ENCODE data around the gene RNF212. TPM values are rescaled to one million over a fixed set of nuclear protein-coding genes. Genes with fewer than 3 reads are reported as not detected.
"Not testable (repeated sequence)": the region's sequence is repeated elsewhere in the genome, so short reads cannot be mapped to it uniquely, and the experiment has no call there.

Gene RNF212
- polyA plus RNA-seq, 4 donors = 10.8 to 16.8 (median 13.0) TPM

DNA sequence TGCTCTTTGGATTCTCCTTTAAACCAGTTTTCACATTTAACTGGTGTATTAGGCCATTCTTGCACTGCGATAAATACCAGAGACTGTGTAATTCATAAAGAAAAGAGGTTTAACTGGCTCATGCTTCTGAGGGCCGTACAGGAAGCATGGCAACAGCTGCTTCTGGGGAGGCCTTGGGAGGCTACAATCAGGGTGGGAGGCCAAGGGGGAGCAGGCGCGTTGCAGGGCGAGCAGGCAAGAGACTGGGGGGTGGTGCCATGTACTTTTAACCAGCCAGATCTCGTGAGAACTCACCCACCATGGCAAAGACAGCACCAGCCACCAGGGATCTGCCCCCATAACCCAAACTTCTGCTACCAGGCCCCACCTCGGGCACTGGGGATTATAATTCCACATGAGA lies 38.1 kb downstream of the RNF212 start:
- DNase-seq (ENCODE audit: low read depth in 4 of 4, low spot score in 3 of 4) = no peak

DNA sequence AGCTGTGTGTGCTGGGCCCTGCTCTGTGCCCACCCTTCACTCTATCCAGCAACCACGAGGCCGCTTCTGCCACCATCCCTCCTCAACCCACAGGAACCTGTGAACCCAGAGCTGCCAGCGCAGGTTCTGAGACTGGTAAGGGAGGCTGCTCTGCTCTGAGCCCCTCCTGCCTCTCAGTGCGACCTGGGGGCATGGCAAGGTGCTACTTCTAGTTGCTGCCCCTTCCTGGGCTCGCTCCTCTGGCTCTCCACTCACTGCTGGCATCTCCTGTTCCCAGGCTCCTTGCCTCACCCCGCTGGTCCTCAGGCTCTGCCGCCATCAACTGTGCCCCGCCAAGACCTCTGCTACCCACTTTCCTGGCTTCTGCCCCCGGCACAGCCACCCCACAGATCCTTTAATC lies 39.3 kb downstream of the RNF212 start:
- DNase-seq (ENCODE audit: low read depth in 4 of 4, low spot score in 3 of 4) = no peak

DNA sequence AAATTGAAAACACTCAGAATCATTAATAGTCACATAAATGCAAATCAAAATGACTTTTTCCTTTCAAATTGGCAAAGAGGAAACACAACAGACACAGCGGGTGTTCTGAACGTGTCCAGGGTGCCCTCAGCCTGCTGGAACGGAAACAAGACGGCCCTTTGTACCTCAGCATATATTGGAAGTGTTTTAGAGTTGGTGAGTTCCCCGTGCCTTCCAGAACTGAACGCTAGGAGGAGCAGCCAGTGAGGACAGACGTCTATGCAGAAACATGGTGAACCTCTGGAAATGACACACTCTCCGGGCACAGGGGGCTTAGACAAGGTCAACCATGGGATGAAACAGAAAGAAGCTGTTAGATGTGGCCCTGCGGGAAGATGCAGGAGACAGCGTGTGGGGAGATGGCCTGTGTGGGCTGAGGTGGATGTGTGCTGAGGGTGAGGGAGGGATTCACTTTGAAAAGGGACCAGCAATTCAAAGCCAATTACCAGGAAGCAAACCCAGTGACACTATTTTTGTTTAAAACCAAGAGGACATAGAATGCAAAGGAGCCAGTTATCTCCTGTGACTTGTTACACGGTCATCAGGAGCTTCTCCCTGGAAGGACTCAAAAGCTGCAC lies 40.4 kb downstream of the RNF212 start:
- no peak for DNase-seq (ENCODE audit: low read depth in 4 of 4, low spot score in 3 of 4)

DNA sequence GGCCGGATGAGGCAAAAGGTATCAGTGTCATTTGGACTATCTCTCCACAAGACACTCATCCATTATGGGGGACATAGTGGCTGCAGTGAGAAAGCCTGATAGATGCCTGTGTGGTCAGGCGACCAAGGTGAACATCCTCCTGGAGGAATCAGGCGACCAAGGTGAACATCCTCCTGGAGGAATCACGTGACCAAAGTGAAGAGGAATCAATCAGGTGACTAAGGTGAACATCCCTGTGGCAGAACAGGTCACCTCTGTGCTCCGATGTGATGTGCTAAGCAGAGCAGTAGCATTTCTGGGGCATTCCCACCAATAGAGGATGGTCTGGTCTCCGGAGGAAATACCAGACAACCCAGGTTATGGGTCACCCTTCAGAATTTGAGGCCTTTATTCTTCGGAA lies 44.0 kb downstream of the RNF212 start:
- no peak for DNase-seq (ENCODE audit: low read depth in 4 of 4, low spot score in 3 of 4)

DNA sequence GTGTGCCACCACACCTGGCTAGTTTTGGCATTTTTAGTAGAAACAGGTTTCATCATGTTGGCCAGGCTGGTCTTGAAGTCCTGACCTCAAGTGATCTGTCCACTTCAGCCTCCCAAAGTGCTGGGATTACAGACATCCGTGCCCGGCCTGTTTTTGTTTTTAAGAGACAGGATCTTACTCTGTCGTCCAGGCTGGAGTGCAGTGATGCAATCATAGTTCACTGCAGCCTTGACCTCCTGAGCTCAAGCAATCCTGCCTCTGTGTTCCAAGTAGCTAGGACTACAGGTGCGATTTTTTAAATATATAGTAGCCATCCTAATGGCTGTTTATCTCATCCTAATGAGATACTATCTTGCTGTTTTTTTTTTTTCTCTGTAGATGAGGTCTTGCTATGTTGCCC lies 47.6 kb downstream of the RNF212 start:
- no peak for DNase-seq (ENCODE audit: low read depth in 4 of 4, low spot score in 3 of 4)

DNA sequence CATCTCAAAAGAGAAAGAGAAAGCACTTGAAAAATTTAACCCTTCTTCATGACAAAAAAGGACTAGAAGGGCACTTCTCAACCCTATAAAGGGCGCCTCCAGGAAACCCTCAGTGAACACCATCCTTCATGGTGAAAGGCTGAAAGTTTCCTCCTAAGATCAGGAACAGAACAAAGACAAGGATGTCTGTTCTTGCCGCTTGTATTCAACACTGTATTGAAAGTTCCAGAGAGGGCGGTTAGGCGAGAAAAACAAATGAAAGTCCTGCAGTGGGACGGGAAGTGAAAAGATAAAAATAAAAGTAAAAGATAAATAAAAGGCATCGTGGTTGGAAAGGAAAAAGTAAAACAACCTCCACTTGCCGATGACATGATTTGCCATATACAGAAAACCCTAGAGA lies 50.9 kb downstream of the RNF212 start:
- no peak for DNase-seq (ENCODE audit: low read depth in 4 of 4, low spot score in 3 of 4)

DNA sequence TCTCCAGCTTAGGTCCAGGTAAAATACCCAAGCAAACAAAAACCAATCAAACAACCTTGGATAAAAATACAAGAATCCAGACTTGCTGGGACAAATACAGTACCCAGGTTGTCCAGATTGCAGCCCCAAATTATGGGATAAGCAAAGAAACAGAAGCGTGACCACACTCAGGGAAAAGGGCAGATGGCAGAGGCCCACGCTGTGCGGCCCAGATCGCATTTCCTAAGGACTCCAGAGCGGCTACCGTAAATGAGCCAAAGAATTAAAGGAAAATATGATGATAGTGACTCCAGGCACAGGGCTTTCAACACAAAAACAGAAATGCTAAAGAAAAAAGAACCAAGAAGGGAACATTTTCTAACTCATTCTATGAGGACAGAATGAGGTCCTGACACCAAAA lies 51.6 kb downstream of the RNF212 start:
- no peak for DNase-seq (ENCODE audit: low read depth in 4 of 4, low spot score in 3 of 4)

DNA sequence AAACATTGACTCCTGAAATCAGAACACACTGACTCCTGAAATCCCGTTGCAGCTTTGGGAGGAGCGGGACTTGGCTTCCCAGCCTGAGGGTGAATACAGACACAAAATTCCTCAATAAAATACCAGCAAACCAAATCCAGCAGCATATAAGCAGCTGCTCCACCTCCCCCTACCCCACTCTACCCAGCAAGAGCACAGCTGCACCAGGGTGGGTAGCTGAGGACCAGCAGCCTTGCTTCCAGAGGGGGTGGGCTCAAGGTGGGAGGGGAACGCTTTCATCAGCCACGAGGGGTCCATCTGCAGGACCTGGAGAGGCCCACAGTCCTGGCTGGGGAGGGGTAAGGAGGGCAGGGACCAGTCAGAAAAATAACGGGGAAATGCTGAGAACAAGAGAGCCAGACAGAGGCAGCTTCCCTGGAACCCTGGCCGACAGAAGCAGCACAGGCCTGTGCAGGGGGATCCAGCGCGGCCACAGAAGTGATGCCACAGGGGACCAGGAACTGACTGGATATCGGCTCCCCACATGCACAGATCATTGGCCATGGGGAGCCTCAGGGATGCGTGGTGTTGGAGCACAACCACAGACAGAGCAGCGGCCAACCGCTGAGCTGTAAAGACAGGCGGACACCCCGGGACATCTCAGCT lies 52.2 kb downstream of the RNF212 start:
- no peak for DNase-seq (ENCODE audit: low read depth in 4 of 4, low spot score in 3 of 4)

DNA sequence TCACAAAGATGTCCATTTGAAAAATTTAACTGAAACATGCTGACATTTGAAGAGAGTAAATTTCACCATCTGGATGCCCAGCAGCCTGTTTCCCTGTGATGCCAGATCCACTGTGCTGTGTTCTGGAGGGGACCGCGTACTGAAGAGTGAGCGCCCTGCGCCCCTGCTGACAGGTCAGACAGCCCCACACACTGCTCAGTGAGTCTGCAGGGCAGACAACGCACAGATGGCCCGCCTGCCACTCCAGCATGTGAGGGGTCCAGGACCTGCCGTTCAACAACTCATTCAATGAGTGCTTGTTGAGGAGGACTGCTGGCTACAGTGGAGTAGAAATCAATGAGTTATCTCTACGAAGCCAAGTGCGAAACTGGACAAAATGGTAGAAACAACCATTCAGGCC lies 52.7 kb downstream of the RNF212 start:
- no peak for DNase-seq (ENCODE audit: low read depth in 4 of 4, low spot score in 3 of 4)

DNA sequence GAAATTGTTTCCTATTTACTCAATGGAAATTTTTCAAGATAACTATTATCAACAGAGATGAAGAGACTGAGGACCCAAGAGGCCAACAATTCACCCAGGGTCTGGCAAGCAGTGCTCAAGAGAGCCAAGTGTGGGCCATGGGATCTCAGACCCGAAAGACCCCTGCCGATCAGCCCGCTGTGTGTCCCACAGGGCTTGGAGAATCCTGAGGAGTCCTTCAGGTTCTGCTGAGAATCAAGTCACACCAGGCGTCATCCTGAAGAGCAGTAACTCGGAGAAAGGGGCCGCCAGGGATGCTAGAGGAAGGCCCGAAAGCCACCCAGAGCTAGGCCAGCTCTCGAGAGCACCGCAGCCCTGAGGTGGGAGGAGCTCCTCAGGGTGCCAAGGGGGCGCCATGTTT lies 53.2 kb downstream of the RNF212 start:
- no peak for DNase-seq (ENCODE audit: low read depth in 4 of 4, low spot score in 3 of 4)

DNA sequence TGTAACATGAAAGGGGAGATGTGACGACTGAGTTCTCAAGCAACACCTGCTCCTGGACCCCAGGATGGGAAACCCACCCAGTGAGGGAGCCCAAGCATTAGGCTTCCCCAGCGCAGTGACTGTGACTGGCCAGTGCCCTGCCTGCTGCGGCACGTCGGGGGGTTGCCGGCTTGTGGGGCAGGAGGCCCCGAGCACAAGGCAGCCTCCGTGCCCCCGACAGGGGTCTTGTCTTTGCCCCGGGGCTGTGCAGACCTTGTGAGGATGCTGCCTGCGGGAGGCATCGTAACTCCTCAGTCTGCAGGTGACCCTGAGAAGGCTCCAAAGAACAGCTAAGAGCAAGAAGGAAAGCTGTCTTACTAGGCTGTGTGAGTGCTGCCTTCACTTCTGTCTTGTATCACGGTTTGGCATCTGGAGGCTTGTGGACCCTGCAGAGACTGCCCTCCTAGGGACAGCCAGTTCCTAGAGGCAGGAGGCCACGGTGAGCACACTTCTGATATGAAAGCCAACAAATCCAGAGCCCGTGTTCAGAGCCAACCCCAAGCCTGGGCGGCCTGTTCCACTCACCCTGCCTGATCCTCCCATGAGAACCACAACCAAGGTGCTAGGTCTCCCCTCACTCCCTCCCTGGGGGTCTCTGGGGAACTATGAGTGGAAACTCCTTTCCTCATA lies 54.2 kb downstream of the RNF212 start:
- DNase-seq (ENCODE audit: low read depth in 4 of 4, low spot score in 3 of 4) = no peak

DNA sequence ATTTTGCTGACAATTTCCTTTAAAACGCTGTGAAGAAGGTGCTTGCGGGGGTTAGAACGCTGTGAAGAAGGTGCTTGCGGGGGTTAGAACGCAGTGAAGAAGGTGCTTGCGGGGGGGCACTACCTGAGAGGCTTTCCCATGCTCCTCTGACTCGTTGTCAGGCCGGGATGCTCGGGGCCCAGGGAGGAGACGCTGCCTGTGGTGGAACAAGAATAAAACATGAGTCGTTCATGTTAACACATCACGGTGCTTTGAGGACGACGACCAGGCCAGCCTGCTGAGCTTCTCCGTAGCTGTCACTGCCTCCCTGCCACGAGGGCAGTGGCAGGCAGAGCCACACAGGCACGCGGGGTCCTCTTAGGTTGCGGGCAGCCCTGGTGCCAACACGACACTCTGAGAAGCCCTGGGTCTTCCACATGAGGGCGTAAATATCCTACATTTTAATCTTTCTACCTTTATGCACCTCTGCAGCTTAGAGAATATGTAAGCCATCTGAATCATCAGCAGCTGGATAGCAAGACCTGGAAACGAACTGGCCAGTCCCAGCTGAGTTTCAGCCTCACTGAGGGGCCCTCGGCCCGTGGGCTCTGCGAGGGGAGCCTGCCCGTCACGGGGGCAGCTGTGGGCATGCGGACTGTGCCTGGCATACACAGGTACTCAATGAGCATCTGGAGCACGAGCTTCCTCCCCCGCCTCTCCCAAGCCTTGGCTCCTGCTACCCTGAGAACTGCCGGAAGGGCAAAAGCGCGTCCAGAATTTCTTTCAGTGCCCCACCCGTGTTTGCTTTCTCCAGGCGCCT lies 55.0 kb downstream of the RNF212 start:
- DNase-seq (ENCODE audit: low read depth in 4 of 4, low spot score in 3 of 4) = no peak

DNA sequence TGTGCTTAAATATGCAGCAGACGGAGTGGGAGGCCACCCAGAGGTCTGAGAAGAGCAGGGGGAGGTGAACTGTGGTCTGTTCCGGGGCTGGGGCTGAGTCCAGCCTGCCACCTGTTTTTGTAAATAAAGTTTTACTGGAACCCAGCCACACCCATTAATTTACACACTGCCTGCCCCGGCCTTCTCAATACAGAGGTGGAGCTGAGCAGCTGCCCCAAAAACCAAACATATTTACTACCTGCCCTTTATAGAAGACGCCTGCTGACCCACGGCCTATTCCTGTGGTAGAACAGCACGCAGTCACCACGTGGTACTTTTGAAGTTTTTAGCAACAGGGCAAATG lies 56.0 kb downstream of the RNF212 start:
- no peak for DNase-seq (ENCODE audit: low read depth in 4 of 4, low spot score in 3 of 4)

DNA sequence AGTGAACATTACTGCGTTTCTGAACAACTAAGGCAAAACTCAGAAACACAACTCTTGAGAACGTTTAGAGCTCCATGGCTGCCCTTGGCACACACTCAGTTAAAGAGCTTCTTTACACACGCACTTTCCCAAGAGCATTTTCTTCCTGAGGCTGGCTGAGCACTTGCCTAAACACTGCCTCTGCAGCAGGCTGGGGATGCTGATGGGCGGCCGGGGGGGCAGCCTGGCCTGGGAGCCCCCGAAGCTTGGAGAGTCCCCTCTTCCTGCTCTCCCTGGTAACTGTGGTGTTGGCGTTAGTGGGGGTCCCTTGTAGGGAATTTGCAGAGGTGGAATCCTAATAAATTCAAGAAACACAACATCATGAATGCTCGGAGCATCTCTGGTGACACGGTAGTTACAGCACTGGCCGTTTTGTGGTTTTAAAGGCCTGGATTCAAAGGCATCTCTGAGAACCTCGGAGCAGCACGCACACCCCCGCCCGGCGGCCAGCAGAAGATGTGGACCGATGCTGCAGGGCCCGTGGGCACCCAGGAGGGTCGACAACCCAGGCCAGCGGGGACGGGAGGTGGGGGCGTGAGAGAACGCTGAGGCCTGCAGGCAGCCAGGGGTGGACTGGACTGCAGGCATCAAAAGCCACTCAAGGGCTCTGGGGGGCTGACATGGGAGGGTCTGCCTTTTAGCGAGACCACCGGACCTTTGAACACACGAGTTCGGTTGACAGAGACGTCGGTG lies 56.5 kb downstream of the RNF212 start:
- no peak for DNase-seq (ENCODE audit: low read depth in 4 of 4, low spot score in 3 of 4)

DNA sequence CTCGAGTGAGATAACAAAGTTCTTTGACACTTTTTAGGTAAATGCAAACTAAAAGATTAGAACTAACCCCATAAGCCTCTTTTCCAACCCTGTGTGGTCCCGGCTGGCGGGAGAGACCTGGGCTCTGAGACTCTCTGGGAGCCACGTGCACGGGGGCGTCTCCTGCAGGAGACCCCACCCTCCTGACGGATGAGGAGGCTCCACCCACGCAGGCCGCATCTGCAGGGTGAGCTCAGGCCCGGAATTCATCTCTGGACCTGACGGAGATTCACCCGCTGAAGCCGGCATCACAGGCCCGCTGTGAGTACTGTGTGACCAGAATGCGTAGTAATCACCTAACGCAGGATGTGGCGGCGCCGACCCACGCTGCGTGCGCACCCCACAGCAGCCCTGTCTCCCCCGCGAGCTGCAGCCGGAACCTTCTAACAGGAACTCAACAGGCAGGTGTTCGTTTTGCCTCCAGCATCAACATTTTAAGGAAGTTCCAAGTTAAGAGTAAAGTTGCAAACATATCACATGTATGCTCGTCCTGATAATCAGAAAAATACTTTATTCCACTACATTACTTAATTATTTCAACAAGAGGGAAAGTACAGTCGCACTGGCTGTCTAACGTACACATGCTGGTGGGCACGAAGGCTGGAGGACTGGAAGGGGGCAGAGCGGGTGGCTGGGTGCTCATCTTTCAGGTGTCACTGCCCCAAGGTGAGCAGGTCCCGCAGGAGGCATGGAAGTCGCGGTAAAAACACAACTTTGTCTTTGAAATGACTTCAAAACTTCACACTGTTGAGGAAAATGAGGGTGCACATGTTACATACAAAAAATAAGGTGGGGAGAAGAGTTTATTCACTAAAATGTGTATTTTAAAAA lies 57.4 kb downstream of the RNF212 start:
- DNase-seq (ENCODE audit: low read depth in 4 of 4, low spot score in 3 of 4) = no peak

DNA sequence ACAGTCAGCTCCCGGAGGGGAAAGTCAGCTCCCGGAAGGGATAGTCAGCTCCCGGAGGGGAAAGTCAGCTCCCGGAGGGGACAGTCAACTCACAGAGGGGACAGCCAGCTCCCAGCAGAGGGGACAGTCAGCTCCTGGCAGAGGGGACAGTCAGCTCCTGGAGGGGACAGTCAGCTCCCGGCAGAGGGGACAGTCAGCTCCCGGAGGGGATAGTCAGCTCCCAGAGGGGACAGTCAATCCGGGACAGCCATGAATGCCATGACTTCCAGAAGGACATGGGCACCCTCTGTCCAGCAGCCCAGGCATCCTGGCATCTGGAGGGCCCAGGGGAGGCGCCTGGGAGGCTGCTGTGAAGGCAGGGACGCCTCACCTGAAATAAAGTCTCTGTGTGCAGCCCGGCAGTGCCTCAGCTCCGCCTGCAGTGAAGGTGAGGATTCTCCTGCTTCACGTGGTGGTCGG lies 58.1 kb downstream of the RNF212 start:
- DNase-seq (ENCODE audit: low read depth in 4 of 4, low spot score in 3 of 4) = not testable (repeated sequence)

DNA sequence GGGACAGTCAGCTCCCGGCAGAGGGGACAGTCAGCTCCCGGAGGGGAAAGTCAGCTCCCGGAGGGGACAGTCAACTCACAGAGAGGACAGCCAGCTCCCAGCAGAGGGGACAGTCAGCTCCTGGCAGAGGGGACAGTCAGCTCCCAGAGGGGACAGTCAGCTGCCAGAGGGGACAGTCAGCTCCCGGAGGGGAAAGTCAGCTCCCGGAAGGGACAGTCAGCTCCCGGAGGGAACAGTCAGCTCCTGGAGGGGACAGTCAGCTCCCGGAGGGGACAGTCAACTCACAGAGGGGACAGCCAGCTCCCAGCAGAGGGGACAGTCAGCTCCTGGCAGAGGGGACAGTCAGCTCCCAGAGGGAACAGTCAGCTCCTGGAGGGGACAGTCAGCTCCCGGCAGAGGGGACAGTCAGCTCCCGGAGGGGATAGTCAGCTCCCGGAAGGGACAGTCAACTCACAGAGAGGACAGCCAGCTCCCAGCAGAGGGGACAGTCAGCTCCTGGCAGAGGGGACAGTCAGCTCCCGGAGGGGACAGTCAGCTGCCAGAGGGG lies 58.6 kb downstream of the RNF212 start:
- not testable (repeated sequence) for DNase-seq (ENCODE audit: low read depth in 4 of 4, low spot score in 3 of 4)

DNA sequence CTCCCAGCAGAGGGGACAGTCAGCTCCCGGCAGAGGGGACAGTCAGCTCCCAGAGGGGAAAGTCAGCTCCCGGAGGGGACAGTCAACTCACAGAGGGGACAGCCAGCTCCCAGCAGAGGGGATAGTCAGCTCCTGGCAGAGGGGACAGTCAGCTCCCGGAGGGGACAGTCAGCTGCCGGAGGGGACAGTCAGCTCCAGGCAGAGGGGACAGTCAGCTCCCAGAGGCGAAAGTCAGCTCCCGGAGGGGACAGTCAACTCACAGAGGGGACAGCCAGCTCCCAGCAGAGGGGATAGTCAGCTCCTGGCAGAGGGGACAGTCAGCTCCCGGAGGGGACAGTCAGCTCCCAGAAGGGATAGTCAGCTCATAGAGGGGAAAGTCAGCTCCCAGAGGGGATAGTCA lies 59.5 kb downstream of the RNF212 start:
- not testable (repeated sequence) for DNase-seq (ENCODE audit: low read depth in 4 of 4, low spot score in 3 of 4)

DNA sequence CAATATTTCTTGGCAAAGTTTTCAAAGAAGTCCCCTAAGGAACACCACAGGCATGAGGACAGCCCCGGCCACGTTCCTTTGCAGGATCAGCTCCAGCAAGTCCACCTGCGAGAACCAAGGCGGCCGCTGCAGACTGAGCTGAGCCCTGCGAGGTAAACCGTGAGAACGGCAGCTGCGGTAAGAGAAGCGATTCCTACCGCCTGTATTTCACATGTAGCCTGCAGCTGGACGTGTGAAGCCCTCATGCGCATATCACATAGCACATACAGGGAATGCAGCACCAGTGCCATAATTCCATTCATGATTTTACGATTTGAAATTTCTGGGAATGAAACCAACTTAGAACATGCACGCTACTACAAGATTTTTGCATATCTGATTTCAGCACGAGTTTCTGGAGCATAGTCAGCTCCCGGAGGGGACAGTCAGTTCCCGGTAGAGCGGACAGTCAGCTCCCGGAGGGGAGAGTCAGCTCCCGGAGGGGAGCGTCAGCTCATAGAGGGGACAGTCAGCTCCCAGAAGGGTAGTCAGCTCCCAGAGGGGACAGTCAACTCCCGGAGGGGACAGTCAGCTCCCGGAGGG lies 60.2 kb downstream of the RNF212 start:
- DNase-seq (ENCODE audit: low read depth in 4 of 4, low spot score in 3 of 4) = no peak
